Adrenal gland (tissue), 5 donors: Measurements from ENCODE around the gene DUSP16.

Experiments used
- CTCF ChIP-seq, 6 experiments: fragments of 450-650 bp in 4 of 6; fragments of 200-600 bp in 2 of 6; sonication (generic) in 1 of 6; IDR thresholded peaks; 1 replicate in 5 of 6; 2 replicates in 1 of 6; pipeline versions ENCODE4 v1.5.1 to v1.8.0; 2016 to 2021; ENCODE audit warnings: antibody characterized with exemption in 6 of 6, mild to moderate bottlenecking in 2 of 6, moderate library complexity in 1 of 6
- POLR2A ChIP-seq, 2 donors: fragments of 450-650 bp; IDR thresholded peaks; one replicate each; pipeline ENCODE4 v1.6.1; 2017; ENCODE audit warnings: antibody characterized with exemption in 2 of 2, mild to moderate bottlenecking in 2 of 2, moderate library complexity in 1 of 2
- donor health status: DM: no; HTN: no; CAD: no.

- TF ChIP-seq CTCF (IDR thresholded peaks at IDR 0.05) (no peak), POLR2A (IDR thresholded peaks at IDR 0.05) (no peak)
Measured at GRCh38 chr12:12441429-12441807, 121.2 kb downstream of the DUSP16 start.
